GM12872 (cell line): Measurements from ENCODE around the gene SFXN1.

ENCODE experiments used
- CTCF ChIP-seq: IDR thresholded peaks from 3 replicates; pipeline ENCODE4 v1.5.1; 2011; ENCODE audit warnings: low read depth, mild to moderate bottlenecking, low read length, moderate library complexity; ENCODE audit not compliant: insufficient read depth

Gene SFXN1

GRCh38 chr5:175547842-175548241, 69.5 kb downstream of the SFXN1 start:
- no peak for TF ChIP-seq CTCF

- no peak for TF ChIP-seq CTCF
Measured at GRCh38 chr5:175548626-175549311, 70.4 kb downstream of the SFXN1 start.

DNA sequence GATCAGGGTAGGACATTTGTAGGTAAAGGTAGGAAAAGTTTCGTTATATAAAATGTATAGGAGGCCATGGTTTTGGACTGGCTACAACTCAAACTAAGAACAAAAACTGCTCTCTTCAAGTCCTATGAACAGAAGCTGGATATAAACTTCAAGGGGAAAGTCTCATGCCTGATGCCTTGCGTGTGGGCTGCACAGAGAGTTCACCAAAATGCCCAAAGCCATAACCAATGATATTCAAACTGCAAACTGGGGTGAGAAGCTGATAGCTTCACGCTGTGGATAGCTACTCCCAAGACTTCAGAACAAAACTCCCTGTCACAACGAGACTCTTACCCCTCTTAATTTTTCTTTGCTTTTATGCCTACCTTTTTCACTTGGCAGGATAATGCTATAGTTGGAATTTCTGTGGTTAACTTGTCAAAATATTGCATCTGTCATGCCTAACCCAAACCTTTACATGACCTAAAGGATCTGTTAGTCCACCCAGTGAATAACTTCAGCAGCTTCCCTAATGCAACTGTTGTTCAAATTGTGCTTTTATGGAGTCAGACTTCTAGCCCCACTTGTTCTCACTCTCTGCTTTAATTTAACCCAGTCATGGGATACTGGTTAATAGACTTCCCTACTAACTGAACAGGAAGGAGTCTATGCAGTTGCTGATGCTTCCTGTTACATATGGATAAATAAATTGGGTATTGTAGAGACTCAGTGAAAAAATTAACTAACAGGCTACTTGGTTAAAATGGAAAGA, 71.9 kb downstream of the SFXN1 start:
- TF ChIP-seq CTCF: no peak

- TF ChIP-seq CTCF: no peak
Measured at GRCh38 chr5:175551266-175551665, 72.9 kb downstream of the SFXN1 start.

DNA sequence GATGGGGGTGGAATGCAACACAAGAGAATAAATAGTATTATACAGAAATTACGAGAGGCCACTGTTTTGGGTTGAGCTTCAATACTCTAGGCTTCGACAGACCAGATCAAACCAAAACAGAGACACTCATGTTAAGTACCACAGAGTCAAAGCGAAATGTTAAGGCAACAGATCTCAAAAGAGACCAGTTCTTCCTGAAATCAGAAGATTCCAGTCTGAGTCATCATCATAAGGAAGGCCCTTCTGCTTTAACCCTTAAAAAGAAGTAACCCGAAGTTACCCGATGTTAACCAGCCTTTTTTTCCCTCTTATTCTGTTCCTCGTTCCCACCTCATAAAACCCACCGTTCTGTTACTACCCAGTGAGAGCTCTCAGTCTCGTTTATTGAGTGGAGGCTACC, 75.9 kb downstream of the SFXN1 start:
- TF ChIP-seq CTCF: no peak

GRCh38 chr5:175555168-175555785, 76.9 kb downstream of the SFXN1 start:
- TF ChIP-seq CTCF: no peak

GRCh38 chr5:175556794-175557193, 78.4 kb downstream of the SFXN1 start:
- TF ChIP-seq CTCF: no peak
